NCI-H2227 (cell line): ENCODE data around the gene EPM2AIP1.
"Not testable (repeated sequence)": the region's sequence is repeated elsewhere in the genome, so short reads cannot be mapped to it uniquely, and the experiment has no call there.

Source experiments
- DNase-seq: peaks from one replicate; lab custom pipeline; 2025; ENCODE audit not compliant: unreplicated experiment; lab: John Stamatoyannopoulos, UW

Gene EPM2AIP1

GRCh38 chr3:36993326-36994283 is 674 bp upstream of the EPM2AIP1 start, which contains the start of gene MLH1:
Gene MLH1, plus strand, starts transcription at chr3:36993518. Its CDS starts 30 bp downstream, at chr3:36993548.
- DNase-seq: no peak

GRCh38 chr3:36991923-36992805 is 767 bp downstream of the EPM2AIP1 start:
- no peak for DNase-seq

GRCh38 chr3:36991147-36991546 is 1.8 kb downstream of the EPM2AIP1 start:
- DNase-seq: no peak

- DNase-seq: no peak
Observed at GRCh38 chr3:36989568-36989967, 3.4 kb downstream of the EPM2AIP1 start.

GRCh38 chr3:36989005-36989404 is 3.9 kb downstream of the EPM2AIP1 start:
- no peak for DNase-seq

GRCh38 chr3:36988356-36988755 is 4.6 kb downstream of the EPM2AIP1 start:
- DNase-seq: no peak

- DNase-seq: no peak
Observed at GRCh38 chr3:36981006-36981405, 11.9 kb downstream of the EPM2AIP1 start.

GRCh38 chr3:36973139-36973538 is 19.8 kb downstream of the EPM2AIP1 start:
- DNase-seq: no peak

GRCh38 chr3:36972163-36972562 is 20.8 kb downstream of the EPM2AIP1 start:
- DNase-seq: no peak

GRCh38 chr3:36969540-36970432 is 23.1 kb downstream of the EPM2AIP1 start:
- DNase-seq: peak; percentile 93

GRCh38 chr3:36969085-36969484 is 23.8 kb downstream of the EPM2AIP1 start:
- no peak for DNase-seq

- no peak for DNase-seq
Observed at GRCh38 chr3:36965440-36965839, 27.5 kb downstream of the EPM2AIP1 start.

- DNase-seq: no peak
Observed at GRCh38 chr3:36964817-36965216, 28.1 kb downstream of the EPM2AIP1 start.

GRCh38 chr3:36964331-36964730 is 28.6 kb downstream of the EPM2AIP1 start:
- no peak for DNase-seq

- DNase-seq: not testable (repeated sequence)
Observed at GRCh38 chr3:36963008-36963407, 29.9 kb downstream of the EPM2AIP1 start.

- DNase-seq: no peak
Observed at GRCh38 chr3:36960502-36960901, 32.4 kb downstream of the EPM2AIP1 start.

- DNase-seq: peak; percentile 2
Observed at GRCh38 chr3:36959821-36960220, 33.1 kb downstream of the EPM2AIP1 start.

- DNase-seq: no peak
Observed at GRCh38 chr3:36957862-36958686, 34.9 kb downstream of the EPM2AIP1 start.

GRCh38 chr3:36957063-36957462 is 35.9 kb downstream of the EPM2AIP1 start:
- DNase-seq: no peak

GRCh38 chr3:36956155-36956554 is 36.8 kb downstream of the EPM2AIP1 start:
- no peak for DNase-seq
